ENCODE results near the gene FGD2. TPM values are rescaled to one million over a fixed set of nuclear protein-coding genes. Genes with fewer than 3 reads are reported as not detected.
A peak's percentile ranks its signal among the peaks of the same experiment; 100 is the strongest.

The FGD2 gene
- total and polyA plus RNA-seq, 10 donors, result 63.4 to 426 (median 270) TPM

DNA sequence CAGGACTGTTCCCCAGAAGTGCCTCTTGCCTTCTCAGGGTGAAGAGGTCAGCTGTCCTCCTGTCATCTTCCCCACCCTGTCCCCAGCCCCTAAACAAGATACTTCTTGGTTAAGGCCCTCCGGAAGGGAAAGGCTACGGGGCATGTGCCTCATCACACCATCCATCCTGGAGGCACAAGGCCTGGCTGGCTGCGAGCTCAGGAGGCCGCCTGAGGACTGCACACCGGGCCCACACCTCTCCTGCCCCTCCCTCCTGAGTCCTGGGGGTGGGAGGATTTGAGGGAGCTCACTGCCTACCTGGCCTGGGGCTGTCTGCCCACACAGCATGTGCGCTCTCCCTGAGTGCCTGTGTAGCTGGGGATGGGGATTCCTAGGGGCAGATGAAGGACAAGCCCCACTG lies 41.1 kb upstream of the FGD2 start:
- no peak for TF ChIP-seq POLR2AphosphoS5 (IDR thresholded peaks at IDR 0.05)
- no peak for TF ChIP-seq POLR2A (IDR thresholded peaks at IDR 0.05)
- TF ChIP-seq, protein P1, sequence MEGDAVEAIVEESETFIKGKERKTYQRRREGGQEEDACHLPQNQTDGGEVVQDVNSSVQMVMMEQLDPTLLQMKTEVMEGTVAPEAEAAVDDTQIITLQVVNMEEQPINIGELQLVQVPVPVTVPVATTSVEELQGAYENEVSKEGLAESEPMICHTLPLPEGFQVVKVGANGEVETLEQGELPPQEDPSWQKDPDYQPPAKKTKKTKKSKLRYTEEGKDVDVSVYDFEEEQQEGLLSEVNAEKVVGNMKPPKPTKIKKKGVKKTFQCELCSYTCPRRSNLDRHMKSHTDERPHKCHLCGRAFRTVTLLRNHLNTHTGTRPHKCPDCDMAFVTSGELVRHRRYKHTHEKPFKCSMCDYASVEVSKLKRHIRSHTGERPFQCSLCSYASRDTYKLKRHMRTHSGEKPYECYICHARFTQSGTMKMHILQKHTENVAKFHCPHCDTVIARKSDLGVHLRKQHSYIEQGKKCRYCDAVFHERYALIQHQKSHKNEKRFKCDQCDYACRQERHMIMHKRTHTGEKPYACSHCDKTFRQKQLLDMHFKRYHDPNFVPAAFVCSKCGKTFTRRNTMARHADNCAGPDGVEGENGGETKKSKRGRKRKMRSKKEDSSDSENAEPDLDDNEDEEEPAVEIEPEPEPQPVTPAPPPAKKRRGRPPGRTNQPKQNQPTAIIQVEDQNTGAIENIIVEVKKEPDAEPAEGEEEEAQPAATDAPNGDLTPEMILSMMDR (IDR thresholded peaks at IDR 0.05 in 8 of 11, conservative IDR thresholded peaks at IDR 0.05 in 3 of 11), result no peak
- peaks cover 2 to 33% (median 27%) of the 10 kb centered on the region in 6 donors for H3K36me3 ChIP-seq
- DNase-seq, result peak; percentile 65
- H3K27ac ChIP-seq, result peak overlapping the region in 2 of 8 donors; percentile 46 to 58
- peaks cover 0 to 11% (median 0%) of the 10 kb centered on the region in 7 donors for H3K27me3 ChIP-seq (replicated peaks in 1 of 7)
- H3K4me3 ChIP-seq, result no peak overlapping the region
- WGBS, 5 donors, result 78 to 98% (median 86%) methylated on average over 5 to 6 of the region's 6 CpGs
- peaks cover 0 to 34% (median 25%) of the 10 kb centered on the region in 6 donors for H3K4me1 ChIP-seq
- intact Hi-C loops (cut with DNase I; ENCODE audit: low total_unique reads), result loop anchor here (10.0 kb wide), 1 partner anchor 60 kb away; no protein-coding TSS in a partner anchor
- no peaks in the 10 kb centered on the region for H3K9me3 ChIP-seq

- peak; percentile 59 for DNase-seq
- H3K36me3 ChIP-seq, result peaks cover 3 to 38% (median 33%) of the 10 kb centered on the region in 6 donors
- no peaks in the 10 kb centered on the region for H3K9me3 ChIP-seq
- intact Hi-C loops (cut with DNase I; ENCODE audit: low total_unique reads), result loop anchor here (10.0 kb wide), 1 partner anchor 60 kb away; no protein-coding TSS in a partner anchor
- 55 to 73% (median 59%) methylated on average over 4 of the region's 4 CpGs for WGBS, 5 donors
- no peak overlapping the region for H3K4me3 ChIP-seq
- H3K4me1 ChIP-seq, result peaks cover 0 to 34% (median 25%) of the 10 kb centered on the region in 6 donors
- TF ChIP-seq, protein P1 (IDR thresholded peaks at IDR 0.05 in 8 of 11, conservative IDR thresholded peaks at IDR 0.05 in 3 of 11), result no peak
- no peak for TF ChIP-seq POLR2AphosphoS5 (IDR thresholded peaks at IDR 0.05)
- no peak for TF ChIP-seq POLR2A (IDR thresholded peaks at IDR 0.05)
- H3K27me3 ChIP-seq (replicated peaks in 1 of 7), result peaks cover 0 to 11% (median 0%) of the 10 kb centered on the region in 7 donors
- peak overlapping the region in 1 of 8 donors; percentile 58 for H3K27ac ChIP-seq
Measured at GRCh38 chr6:36964908-36965307, 40.5 kb upstream of the FGD2 start.

- Histone ChIP-seq H3K4me3 (no peak overlapping the region), H3K9me3 (no peaks in the 10 kb centered on the region), H3K36me3 (peaks cover 9 to 62% (median 57%) of the 10 kb centered on the region in 6 donors), H3K27me3 (replicated peaks in 1 of 7) (peaks cover 0 to 1% (median 0%) of the 10 kb centered on the region in 7 donors), H3K4me1 (peaks cover 0 to 29% (median 25%) of the 10 kb centered on the region in 6 donors), H3K27ac (peak overlapping the region in 1 of 8 donors; percentile 2)
- intact Hi-C loops (cut with DNase I; ENCODE audit: low total_unique reads), result loop anchor here (10.0 kb wide), 1 partner anchor 62 kb away; no protein-coding TSS in a partner anchor
- peak; percentile 41 for DNase-seq
- TF ChIP-seq, protein P1 (IDR thresholded peaks at IDR 0.05 in 8 of 11, conservative IDR thresholded peaks at IDR 0.05 in 3 of 11), result no peak
- TF ChIP-seq POLR2AphosphoS5 (IDR thresholded peaks at IDR 0.05), result peak in 1 of 3 donors; percentile 3
- 69 to 87% (median 78%) methylated on average over 3 of the region's 3 CpGs for WGBS, 5 donors
Measured at GRCh38 chr6:36967301-36967700, 38.2 kb upstream of the FGD2 start.

DNA sequence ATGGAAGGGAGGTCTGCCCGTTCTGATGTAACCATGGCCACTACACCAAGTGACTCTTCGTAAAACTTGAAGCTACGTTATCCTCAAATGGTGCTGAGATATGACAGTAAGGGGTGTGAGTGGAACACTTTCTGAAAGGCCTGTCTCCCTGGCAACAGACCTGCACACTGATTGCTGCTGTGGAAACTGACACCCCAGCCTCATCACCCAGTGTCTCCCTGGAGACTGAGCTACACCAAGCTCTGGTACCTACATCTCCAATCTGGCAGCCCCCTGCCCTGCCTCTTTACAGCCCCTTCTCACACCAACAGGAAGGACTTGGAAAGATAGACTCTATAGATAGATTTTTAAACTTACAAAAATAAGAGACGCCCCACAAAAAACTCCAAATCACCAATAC lies 37.7 kb upstream of the FGD2 start:
- H3K36me3 ChIP-seq, result peaks cover 9 to 67% (median 61%) of the 10 kb centered on the region in 6 donors
- no peaks in the 10 kb centered on the region for H3K27me3 ChIP-seq (replicated peaks in 1 of 7)
- 85 to 98% (median 95%) methylated on average over 4 of the region's 4 CpGs for WGBS, 5 donors
- no peak overlapping the region for H3K4me3 ChIP-seq
- no peak overlapping the region for H3K27ac ChIP-seq
- TF ChIP-seq POLR2AphosphoS5 (IDR thresholded peaks at IDR 0.05) (no peak), POLR2A (IDR thresholded peaks at IDR 0.05) (no peak)
- TF ChIP-seq, protein P1 (IDR thresholded peaks at IDR 0.05 in 8 of 11, conservative IDR thresholded peaks at IDR 0.05 in 3 of 11), result no peak
- intact Hi-C loops (cut with DNase I; ENCODE audit: low total_unique reads), result loop anchor here (10.0 kb wide), 1 partner anchor 63 kb away; no protein-coding TSS in a partner anchor
- DNase-seq, result peak; percentile 23
- H3K4me1 ChIP-seq, result peaks cover 0 to 24% (median 21%) of the 10 kb centered on the region in 6 donors
- no peaks in the 10 kb centered on the region for H3K9me3 ChIP-seq
